GM21619 (cell line): ENCODE results near the gene WDR38.

Experiments used
- ATAC-seq: cut with Tn5 transposase; IDR thresholded peaks from one replicate; pipeline ENCODE4 v1.9.1; 2021; ENCODE audit not compliant: unreplicated experiment

The WDR38 gene

GRCh38 chr9:124880501-124880900 lies 27.2 kb downstream of the WDR38 start:
- no peak for ATAC-seq

DNA sequence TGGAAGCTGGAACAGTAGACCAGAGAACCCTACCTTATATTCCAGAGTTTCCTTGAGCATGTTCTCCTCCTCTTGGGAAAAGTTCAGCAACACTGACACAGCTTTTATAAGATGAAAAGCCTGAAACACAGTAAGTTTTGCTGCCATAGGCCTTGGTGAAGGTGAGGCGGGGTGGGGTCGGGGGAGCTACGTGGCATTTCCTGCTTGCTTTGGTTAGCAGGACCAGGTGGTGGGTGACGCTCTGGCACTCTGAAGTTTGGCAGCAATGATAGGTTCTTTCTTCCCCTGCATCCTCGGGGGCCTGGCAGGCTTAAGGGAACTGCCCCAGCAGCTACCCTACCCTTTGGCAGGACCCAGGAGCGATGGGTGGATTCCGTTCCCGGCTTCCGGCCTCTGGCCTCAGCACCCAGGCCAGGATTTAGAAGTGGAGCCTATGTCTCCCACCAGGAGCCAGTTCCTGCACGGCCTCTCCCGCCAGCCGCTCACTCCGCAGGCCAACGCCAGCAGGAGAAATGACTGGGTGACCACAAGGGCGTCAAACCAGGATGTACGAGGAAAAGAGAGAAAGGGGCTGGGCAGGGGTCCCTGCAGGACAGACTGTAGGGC lies 28.0 kb downstream of the WDR38 start:
- no peak for ATAC-seq

DNA sequence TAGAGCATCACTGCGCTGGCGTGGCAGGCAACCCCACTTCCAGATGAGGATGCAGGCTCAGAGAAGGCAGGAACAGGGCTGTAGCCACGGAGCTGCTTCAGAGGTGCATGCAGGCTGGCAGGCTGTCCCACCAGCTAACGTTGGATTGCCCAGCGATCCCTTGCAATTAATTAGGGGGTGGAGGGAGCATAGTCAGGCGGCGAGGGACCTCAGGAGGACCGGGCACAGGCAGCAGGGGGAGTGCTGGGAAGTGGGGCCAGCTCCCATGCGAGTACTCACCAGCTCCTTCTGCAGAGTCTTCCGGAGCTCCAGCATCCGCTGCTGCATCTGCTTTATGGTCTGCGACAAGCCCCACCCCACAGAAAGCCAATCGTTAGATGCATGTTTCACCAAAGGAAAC lies 29.0 kb downstream of the WDR38 start:
- ATAC-seq: no peak

DNA sequence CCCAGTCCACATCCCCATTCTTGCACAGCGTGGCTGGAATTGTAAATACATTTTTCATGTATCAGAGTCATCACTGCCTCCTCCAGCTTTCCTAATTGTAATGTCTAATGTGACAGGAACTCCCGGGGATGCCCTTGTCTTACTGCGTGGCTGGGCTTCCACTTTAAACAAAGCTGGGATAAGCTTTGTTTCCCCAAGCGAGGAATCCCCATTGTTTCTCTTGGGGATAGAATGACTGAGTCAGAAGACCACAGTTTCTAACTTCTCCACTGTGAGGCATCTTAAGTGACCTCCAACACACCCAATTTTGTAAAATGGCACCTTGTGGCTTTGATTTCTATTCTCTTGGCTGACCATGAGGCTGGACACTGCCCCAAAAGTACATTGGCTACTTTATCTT lies 31.1 kb downstream of the WDR38 start:
- no peak for ATAC-seq

DNA sequence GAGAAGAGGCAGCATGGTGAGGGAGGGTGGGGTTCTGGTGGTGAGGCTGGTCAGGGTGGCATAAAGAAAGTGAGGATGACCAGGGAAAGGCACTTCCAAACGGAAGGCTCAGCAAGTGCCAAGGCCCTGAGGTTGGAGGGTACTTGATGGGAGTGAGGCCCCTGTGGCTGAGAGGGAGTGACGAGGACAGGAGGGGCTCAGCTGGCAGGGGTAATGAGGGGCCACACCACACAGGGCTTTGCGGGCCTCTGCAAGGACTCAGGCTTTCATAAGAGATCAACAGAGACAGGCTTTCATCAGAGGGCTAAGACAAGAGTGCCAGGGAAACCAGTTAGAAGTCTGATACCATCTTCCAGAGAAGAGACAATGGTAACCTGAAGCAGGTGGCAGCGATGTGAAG lies 32.3 kb downstream of the WDR38 start:
- no peak for ATAC-seq

- no peak for ATAC-seq
Measured at GRCh38 chr9:124886461-124886860, 33.2 kb downstream of the WDR38 start.

DNA sequence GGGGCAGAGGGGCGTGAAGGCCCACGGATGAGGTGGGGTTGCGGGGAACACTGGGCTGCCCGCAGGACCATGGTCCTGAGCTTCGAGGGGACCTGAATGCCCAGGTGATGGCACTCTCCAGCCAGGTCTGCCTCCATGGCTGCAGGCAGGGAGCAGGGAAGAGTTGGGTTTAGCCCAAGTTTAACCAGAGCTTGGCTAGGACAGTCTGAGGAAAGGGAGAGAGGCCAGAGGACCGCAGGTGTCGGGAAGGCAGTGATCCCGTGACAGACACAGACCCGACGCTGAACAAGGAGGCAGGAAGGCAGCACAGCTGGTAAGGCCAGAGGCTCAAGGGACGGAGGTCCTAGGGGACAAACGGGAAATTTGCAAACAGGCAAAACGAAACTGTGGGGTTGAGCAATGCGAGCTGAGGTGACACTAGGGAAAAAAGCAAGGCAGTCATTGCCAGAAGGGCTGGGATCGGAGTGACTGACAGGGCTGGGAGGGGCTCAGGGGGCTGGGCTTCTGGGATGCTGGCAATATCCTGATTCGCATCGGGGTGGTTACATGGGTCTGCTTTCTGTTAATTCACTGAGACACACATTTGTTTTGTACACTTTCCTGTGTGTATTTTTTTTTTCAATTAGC lies 33.7 kb downstream of the WDR38 start:
- ATAC-seq: no peak

- ATAC-seq: no peak
Measured at GRCh38 chr9:124887832-124888231, 34.6 kb downstream of the WDR38 start.

GRCh38 chr9:124889006-124889405 lies 35.7 kb downstream of the WDR38 start:
- no peak for ATAC-seq

DNA sequence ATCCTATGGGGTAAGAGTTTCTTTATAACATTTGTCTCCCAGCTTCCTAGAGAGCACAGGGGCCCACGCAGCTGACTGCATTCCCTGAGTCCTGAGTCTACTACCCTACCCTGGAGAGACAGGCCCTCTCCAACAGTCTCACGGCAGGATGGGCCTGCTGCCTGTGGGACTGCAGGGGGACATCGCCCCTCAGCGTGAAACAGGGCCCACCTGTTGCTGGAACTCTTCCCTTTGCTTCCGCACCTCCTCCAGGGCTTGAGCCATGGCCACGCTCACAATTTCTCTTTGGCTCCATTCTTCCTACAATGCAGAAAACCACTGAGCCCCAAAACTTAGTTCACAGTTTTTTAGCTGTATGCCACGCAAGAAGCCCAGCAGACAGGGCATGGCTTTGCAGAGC lies 36.9 kb downstream of the WDR38 start:
- ATAC-seq: no peak

DNA sequence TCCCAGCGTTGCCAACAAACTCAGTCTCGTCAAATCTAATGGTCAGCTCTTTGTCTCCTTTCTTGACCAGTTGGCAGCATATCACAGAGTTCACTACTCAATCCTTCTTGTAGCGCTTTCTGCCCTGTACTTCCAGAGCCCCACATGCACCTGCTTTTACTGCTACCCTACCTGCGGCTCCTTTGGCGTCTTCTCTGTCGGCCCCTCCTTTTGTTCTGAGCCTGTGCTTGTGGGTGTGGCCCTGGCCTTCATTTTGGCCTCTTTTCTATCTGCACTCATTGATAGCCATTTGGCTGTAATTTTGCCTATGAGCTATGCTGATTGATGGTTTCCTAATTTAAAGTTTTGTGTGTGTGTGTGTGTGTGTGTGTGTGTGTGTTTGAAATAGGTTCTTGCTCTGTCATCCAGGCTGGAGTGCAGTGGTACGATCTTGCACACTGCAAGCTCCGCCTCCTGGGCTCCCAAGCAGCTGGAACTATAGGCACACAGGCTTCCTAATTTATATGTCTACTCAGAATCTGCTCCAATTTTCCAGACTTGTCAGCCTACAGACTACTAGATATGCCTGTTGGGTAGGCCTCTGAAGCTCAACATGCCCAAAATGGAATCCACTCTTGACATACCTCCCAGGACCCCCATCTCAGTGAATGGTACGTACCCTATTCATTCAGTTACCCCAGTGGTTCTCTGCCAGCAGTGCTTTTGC lies 40.9 kb downstream of the WDR38 start:
- ATAC-seq: no peak

GRCh38 chr9:124894741-124895170 lies 41.5 kb downstream of the WDR38 start:
- no peak for ATAC-seq

DNA sequence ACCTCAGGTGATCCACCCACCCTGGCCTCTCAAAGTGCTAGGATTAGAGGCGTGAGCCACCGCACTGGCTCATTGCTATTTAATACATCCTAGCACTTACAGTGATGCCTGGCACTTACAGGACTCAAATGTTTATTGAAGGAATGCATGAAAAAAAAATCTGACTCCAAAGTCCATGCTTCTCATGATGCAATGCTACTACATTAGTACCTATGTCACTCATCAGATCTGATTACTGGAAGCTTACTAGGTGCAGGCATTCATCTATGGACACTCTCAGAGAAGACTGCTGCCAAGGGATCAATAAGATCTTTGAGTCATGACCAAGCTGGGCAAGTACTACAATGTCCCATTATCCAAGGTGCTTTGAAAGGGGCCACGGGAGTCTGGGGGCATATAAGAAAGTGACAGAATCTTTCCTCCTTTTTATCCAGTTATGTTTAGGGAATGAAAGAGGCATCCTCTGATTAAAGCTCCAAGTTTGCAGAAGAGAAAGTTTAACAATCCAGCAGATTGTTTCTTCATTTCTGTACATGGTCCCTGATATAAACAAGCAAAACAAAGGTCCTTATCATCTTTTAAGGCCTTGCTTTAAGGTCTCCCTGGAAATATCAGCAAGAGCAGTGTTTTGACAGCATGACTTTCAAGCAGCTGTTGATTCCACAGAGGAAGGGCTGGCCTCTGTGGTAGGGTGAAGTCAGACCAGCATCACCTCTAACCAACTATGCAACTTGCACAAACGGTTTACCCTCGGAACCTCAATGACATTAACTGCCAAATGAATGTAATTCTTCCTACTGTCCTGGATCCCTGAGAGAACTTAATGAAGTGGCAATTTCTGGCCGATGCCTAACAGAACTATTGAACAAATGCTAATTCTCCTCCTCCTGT lies 44.6 kb downstream of the WDR38 start:
- ATAC-seq: no peak

DNA sequence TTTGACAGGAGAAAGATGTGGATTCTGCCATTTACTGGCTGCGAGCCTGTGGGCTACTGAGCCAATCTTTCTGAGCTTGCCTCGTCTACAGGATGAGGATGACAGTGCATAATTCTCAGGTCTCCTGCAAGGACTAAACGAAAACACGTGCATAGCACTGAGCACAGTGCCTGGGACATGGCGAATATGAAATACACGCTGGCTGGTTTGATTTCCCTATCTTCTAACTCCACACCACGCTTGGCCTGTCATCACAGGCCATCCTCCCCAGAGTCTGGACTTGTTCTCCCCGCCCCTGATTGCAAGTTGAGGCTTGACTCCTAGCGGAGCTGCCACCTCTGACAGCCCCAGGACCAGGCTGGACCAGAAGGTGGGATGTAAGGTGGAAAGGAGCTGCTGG lies 46.6 kb downstream of the WDR38 start:
- no peak for ATAC-seq

DNA sequence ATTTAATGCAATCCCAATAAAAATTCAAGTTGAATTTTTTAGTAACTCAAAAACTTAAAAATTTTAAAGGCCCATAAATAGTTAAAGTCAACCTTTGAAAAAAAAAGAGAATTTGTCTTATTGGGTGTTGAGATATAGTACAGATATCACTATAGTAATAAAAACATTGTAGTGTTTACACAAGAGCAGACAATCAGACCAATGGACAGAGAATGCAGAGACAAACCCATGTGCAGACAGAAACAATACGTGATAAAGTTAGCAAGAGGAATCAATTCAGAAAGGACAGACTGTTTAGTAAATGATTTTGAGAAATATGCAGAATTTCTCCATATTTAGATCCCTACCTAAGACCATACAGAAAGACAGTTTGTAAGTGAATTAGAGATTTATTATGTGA lies 53.7 kb downstream of the WDR38 start:
- ATAC-seq: no peak
